ENCODE measurements around the gene ABCA9.

DNA sequence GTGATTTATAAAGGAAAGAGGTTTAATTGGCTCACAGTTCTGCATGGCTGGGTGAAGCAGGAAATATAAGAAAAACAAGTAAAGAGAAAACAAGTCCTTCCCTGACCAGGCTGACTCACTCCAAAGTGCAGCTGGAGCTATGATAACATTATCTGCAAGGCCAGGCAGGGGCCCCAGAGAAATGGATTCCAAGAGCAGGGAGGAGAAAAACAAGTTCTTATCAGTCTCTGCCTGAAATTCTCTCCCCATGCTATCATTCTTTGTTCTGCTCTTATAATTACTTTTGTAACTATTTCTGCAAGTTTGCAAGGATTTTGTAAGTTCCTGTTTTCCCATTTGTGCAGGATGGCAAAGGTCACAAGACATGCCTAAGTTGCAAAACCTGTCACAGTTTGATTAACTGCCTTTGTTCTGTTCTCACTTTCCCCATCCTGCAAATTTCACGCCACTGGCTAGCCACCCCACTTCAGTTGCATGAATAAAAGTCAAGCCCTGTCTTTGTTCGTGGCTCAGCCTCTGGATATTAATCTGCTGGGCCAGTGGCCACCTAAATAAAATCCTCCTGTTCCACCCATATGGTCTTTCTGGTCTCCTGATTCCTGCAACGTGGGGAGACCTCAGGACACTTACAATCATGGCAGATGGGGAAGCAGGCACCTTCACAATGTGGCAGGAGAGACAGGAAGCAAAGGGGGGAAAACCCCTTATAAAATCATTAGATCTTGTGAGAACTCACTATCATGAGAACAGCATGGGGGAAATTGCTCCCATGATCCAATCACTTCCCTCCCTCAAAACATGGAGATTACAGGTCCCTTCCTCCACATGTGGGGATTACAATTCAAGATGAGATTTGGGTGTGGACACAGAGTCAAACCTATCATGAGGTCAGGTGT lies 13.1 kb downstream of the ABCA9 start:
- no peak for TF ChIP-seq GATA2 (IDR thresholded peaks at IDR 0.05; ENCODE audit: low read depth, low read length)
- no peak for TF ChIP-seq GATA3 (IDR thresholded peaks at IDR 0.05; ENCODE audit: low read depth, low read length)

Measured in SH-SY5Y (cell line).